Loucy (cell line): ENCODE measurements around the gene KIAA1549.

ENCODE experiments used
- H2AFZ ChIP-seq: fragments of 200-600 bp; sonication (generic); 2 replicates; pipeline ENCODE4 v1.6.0; 2016; ENCODE audit warnings: antibody characterized with exemption, mild to moderate bottlenecking, low read length, moderate library complexity
- H3F3A ChIP-seq: fragments of 200-600 bp; 2 replicates; pipeline ENCODE4 v1.6.0; 2016; ENCODE audit warnings: antibody characterized with exemption, low read depth, mild to moderate bottlenecking
- H3K27me3 ChIP-seq: fragments of 200-600 bp; sonication (generic); 2 replicates; pipeline ENCODE4 v1.6.1; 2014; ENCODE audit warnings: low read length, mild to moderate bottlenecking; ENCODE audit not compliant: insufficient read depth, poor library complexity, severe bottlenecking
- H3K36me3 ChIP-seq: fragments of 200-600 bp; sonication (generic); 2 replicates; pipeline ENCODE4 v1.6.1; 2016; ENCODE audit warnings: low read length; ENCODE audit not compliant: insufficient read depth
- H3K4me1 ChIP-seq: fragments of 200-600 bp; sonication (generic); 2 replicates; pipeline ENCODE4 v1.5.1; 2014; ENCODE audit warnings: low read length, mild to moderate bottlenecking; ENCODE audit not compliant: insufficient read depth, poor library complexity, severe bottlenecking
- H3K4me2 ChIP-seq: fragments of 200-600 bp; sonication (generic); 2 replicates; pipeline ENCODE4 v1.6.0; 2014; ENCODE audit warnings: antibody characterized with exemption, low read length, low read depth, mild to moderate bottlenecking; ENCODE audit not compliant: poor library complexity, severe bottlenecking
- H3K4me3 ChIP-seq: fragments of 200-600 bp; sonication (generic); 2 replicates; pipeline ENCODE4 v1.5.1; 2014; ENCODE audit warnings: low read length, mild to moderate bottlenecking, mixed read lengths; ENCODE audit not compliant: poor library complexity, severe bottlenecking
- H3K79me2 ChIP-seq: fragments of 200-600 bp; sonication (generic); 2 replicates; pipeline ENCODE4 v1.6.1; 2014; ENCODE audit warnings: low read length; ENCODE audit not compliant: insufficient read depth
- H3K9ac ChIP-seq: fragments of 200-600 bp; sonication (generic); 2 replicates; pipeline ENCODE4 v1.6.0; 2014; ENCODE audit warnings: mild to moderate bottlenecking, low read depth, low read length, moderate library complexity; ENCODE audit not compliant: poor library complexity, severe bottlenecking
- H3K9me2 ChIP-seq: fragments of 200-600 bp; sonication (generic); replicated peaks from 2 replicates; pipeline ENCODE4 v1.6.1; 2016; ENCODE audit warnings: low read depth, low read length, mixed read lengths
- H3K9me3 ChIP-seq: fragments of 200-600 bp; sonication (generic); 2 replicates; pipeline ENCODE4 v1.6.1; 2014; ENCODE audit warnings: mild to moderate bottlenecking, antibody characterized with exemption, low read length, low read depth; ENCODE audit not compliant: insufficient read depth
- H4K20me1 ChIP-seq: fragments of 200-600 bp; sonication (generic); 2 replicates; pipeline ENCODE4 v1.6.0; 2014; ENCODE audit warnings: antibody characterized with exemption, low read length, mild to moderate bottlenecking; ENCODE audit not compliant: insufficient read depth, poor library complexity, severe bottlenecking
- EZH2phosphoT487 ChIP-seq: fragments of 200-600 bp; IDR thresholded peaks from 2 replicates; pipeline ENCODE4 v1.6.1; 2018; ENCODE audit warnings: antibody characterized with exemption, mild to moderate bottlenecking, moderate library complexity, borderline replicate concordance
- TF ChIP-seq, protein P1 (sequence below): fragments of 200-600 bp; sonication (generic); conservative IDR thresholded peaks from 2 replicates; pipeline ENCODE4 v1.5.1; 2014; ENCODE audit warnings: mild to moderate bottlenecking, antibody characterized with exemption, low read length

KIAA1549 gene

DNA sequence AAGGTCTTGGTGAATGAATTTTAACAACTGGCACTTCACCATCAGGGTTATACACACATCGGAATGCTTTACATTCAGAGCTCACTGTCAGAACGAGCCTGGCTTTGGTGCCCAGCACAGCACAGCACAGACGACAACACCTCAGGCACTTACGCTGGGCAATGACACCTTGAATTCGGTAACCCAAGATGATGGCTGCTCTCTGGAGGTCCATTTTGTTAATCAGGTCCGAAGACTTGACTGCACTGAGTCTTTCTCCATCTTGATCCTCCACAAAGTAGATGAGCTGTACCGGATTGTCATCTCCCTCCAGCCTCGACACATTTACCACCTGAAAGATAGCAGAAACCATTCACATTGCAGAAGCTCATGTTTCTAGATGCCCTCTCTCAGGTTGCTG lies 82.4 kb downstream of the KIAA1549 start:
- Histone ChIP-seq H3K36me3 (peaks cover 34% of the 10 kb centered on the region; the same call in 1 of the 2 replicates), H3K4me2 (peak overlapping the region; percentile 32)

DNA sequence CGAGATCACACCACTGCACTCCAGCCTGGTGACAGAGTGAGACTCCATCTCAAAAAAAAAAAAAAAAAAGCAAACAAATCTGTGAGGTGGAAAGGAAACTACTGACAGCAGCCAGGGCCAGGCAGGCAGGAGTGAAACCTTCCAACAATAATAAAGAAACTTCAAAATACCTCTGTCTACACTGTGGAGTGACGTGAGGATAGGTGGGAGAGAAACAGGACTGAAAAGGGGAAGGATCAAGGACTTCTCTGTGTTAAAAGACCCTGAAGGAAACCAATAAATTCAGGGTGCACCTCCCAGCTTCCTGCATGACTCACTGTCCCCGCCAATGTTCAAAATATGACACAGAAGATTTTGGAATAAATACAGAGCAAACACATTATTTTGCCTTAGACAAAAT lies 82.9 kb downstream of the KIAA1549 start:
- peak overlapping the region; percentile 32 for H3K4me2 ChIP-seq
- H3K36me3 ChIP-seq = peaks cover 33% of the 10 kb centered on the region; the same call in 1 of the 2 replicates

More for the DNA sequence above, 82.4 kb downstream of the KIAA1549 start:
- H3K27me3 ChIP-seq = no peaks in the 10 kb centered on the region
- no peaks in the 10 kb centered on the region for H4K20me1 ChIP-seq
- no peaks in the 10 kb centered on the region for H3K79me2 ChIP-seq
- no peak overlapping the region for H3K4me3 ChIP-seq
- peaks cover 23% of the 10 kb centered on the region for H3K4me1 ChIP-seq
- H2AFZ ChIP-seq = no peak overlapping the region
- H3K9me2 ChIP-seq = no peaks in the 10 kb centered on the region
- H3K9ac ChIP-seq = no peak overlapping the region
- TF ChIP-seq EZH2phosphoT487 = no peak
- TF ChIP-seq, protein P1, sequence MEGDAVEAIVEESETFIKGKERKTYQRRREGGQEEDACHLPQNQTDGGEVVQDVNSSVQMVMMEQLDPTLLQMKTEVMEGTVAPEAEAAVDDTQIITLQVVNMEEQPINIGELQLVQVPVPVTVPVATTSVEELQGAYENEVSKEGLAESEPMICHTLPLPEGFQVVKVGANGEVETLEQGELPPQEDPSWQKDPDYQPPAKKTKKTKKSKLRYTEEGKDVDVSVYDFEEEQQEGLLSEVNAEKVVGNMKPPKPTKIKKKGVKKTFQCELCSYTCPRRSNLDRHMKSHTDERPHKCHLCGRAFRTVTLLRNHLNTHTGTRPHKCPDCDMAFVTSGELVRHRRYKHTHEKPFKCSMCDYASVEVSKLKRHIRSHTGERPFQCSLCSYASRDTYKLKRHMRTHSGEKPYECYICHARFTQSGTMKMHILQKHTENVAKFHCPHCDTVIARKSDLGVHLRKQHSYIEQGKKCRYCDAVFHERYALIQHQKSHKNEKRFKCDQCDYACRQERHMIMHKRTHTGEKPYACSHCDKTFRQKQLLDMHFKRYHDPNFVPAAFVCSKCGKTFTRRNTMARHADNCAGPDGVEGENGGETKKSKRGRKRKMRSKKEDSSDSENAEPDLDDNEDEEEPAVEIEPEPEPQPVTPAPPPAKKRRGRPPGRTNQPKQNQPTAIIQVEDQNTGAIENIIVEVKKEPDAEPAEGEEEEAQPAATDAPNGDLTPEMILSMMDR = no peak
- H3F3A ChIP-seq = no peaks in the 10 kb centered on the region
- H3K9me3 ChIP-seq = no peaks in the 10 kb centered on the region

DNA sequence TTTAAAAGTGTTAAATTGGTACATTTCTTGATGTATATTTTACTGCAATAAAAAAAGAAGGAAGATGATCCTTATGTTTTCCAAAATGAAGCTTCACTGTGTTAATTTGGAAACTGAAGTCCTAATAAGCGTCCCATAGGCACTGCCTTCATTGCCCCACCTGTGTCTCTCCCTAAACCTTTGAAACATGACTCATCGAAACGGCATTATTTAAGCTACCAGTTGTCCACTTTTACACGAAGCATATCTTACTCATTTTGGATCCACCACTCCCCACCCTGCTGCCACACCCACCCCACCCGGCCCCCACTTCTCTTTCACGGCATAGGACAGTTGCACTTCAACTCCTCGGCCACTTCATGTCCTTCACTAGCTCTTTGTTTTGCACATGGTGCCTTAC lies 85.5 kb downstream of the KIAA1549 start:
- Histone ChIP-seq H3K4me2 (no peak overlapping the region), H3K9me2 (no peaks in the 10 kb centered on the region), H3F3A (no peaks in the 10 kb centered on the region), H3K27me3 (no peaks in the 10 kb centered on the region), H3K9me3 (no peaks in the 10 kb centered on the region), H3K4me1 (peaks cover 14% of the 10 kb centered on the region), H3K4me3 (no peak overlapping the region), H4K20me1 (no peaks in the 10 kb centered on the region), H3K79me2 (no peaks in the 10 kb centered on the region), H2AFZ (no peak overlapping the region), H3K36me3 (peaks cover 35% of the 10 kb centered on the region; the same call in 1 of the 2 replicates), H3K9ac (no peak overlapping the region)
- TF ChIP-seq EZH2phosphoT487 = no peak
- TF ChIP-seq, protein P1 = no peak

More for the DNA sequence above, 82.9 kb downstream of the KIAA1549 start:
- no peaks in the 10 kb centered on the region for H3K9me2 ChIP-seq
- no peak for TF ChIP-seq EZH2phosphoT487
- TF ChIP-seq, protein P1 = no peak
- no peaks in the 10 kb centered on the region for H3K27me3 ChIP-seq
- H3K9ac ChIP-seq = no peak overlapping the region
- H3K4me3 ChIP-seq = no peak overlapping the region
- no peaks in the 10 kb centered on the region for H3K79me2 ChIP-seq
- no peaks in the 10 kb centered on the region for H3K9me3 ChIP-seq
- no peaks in the 10 kb centered on the region for H4K20me1 ChIP-seq
- no peaks in the 10 kb centered on the region for H3F3A ChIP-seq
- peaks cover 22% of the 10 kb centered on the region for H3K4me1 ChIP-seq
- no peak overlapping the region for H2AFZ ChIP-seq
